Measurements from ENCODE around the gene ZNF135.

Gene ZNF135

GRCh38 chr19:58093071-58093470, 34.0 kb downstream of the ZNF135 start:
- Histone ChIP-seq H3K4me3 (ENCODE audit: severe bottlenecking) (no peak overlapping the region), H3K9me3 (ENCODE audit: severe bottlenecking) (peaks cover 11% of the 10 kb centered on the region), H3K27me3 (ENCODE audit: insufficient read depth, poor library complexity, severe bottlenecking) (no peaks in the 10 kb centered on the region), H3K36me3 (ENCODE audit: low read depth) (no peaks in the 10 kb centered on the region), H3K27ac (ENCODE audit: poor library complexity, severe bottlenecking) (no peak overlapping the region), H3K4me1 (ENCODE audit: insufficient read depth, poor library complexity, severe bottlenecking) (no peaks in the 10 kb centered on the region)
- DNase-seq (ENCODE audit: low spot score) (no peak), ATAC-seq (ENCODE audit: low read depth) (no peak)
- TF ChIP-seq CTCF (IDR thresholded peaks at IDR 0.05; ENCODE audit: poor library complexity, severe bottlenecking) = no peak

DNA sequence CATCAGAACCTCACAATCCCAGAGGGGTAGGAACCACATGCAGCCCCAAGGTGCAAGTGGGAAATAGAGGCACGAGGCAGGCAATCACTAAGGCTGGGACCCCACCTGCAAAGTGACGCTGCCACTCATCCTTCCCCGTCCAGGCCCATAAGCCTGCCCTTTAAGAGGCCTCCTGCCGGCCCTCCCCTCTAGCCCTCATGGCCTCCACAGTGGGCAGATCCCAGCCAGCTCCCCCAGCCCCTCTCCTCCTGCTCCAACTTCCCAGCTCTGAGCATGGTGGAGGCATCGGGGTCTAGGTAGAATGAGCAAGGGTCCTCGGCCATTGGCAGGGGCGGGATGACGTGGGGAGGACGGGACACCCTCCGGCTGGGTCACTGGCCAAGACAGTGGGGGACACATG, 36.2 kb downstream of the ZNF135 start:
- no peak for ATAC-seq (ENCODE audit: low read depth)
- no peak for TF ChIP-seq CTCF (IDR thresholded peaks at IDR 0.05; ENCODE audit: poor library complexity, severe bottlenecking)
- H3K4me1 ChIP-seq (ENCODE audit: insufficient read depth, poor library complexity, severe bottlenecking) = no peaks in the 10 kb centered on the region
- no peak for DNase-seq (ENCODE audit: low spot score)
- peaks cover 11% of the 10 kb centered on the region for H3K9me3 ChIP-seq (ENCODE audit: severe bottlenecking)
- H3K27me3 ChIP-seq (ENCODE audit: insufficient read depth, poor library complexity, severe bottlenecking) = no peaks in the 10 kb centered on the region
- no peaks in the 10 kb centered on the region for H3K36me3 ChIP-seq (ENCODE audit: low read depth)
- no peak overlapping the region for H3K27ac ChIP-seq (ENCODE audit: poor library complexity, severe bottlenecking)
- no peak overlapping the region for H3K4me3 ChIP-seq (ENCODE audit: severe bottlenecking)

GRCh38 chr19:58096884-58097283, 37.8 kb downstream of the ZNF135 start:
- peaks cover 15% of the 10 kb centered on the region for H3K9me3 ChIP-seq (ENCODE audit: severe bottlenecking)
- H3K4me1 ChIP-seq (ENCODE audit: insufficient read depth, poor library complexity, severe bottlenecking) = no peaks in the 10 kb centered on the region
- no peak for ATAC-seq (ENCODE audit: low read depth)
- no peak overlapping the region for H3K27ac ChIP-seq (ENCODE audit: poor library complexity, severe bottlenecking)
- no peak for TF ChIP-seq CTCF (IDR thresholded peaks at IDR 0.05; ENCODE audit: poor library complexity, severe bottlenecking)
- H3K4me3 ChIP-seq (ENCODE audit: severe bottlenecking) = no peak overlapping the region
- no peaks in the 10 kb centered on the region for H3K27me3 ChIP-seq (ENCODE audit: insufficient read depth, poor library complexity, severe bottlenecking)
- no peaks in the 10 kb centered on the region for H3K36me3 ChIP-seq (ENCODE audit: low read depth)
- DNase-seq (ENCODE audit: low spot score) = no peak

DNA sequence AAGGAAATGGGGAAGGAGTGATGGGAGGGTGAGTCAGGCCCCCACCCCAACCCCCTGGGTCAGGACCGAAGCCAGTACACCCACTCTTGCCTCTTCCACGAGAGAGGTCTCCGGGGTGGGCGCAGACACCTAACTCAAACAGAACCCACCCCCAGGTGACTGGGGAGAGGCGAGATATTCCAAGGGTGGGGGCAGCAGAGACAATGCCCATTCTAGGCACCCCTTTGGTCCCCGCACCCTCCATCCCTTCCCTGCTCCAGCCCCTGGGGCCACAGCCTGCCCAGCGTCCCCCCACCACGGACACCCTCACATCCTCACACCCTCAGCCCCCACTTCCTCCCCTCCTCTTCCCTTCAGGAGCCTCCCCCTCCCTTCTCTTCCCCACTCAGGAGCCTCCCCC, 38.3 kb downstream of the ZNF135 start:
- no peaks in the 10 kb centered on the region for H3K27me3 ChIP-seq (ENCODE audit: insufficient read depth, poor library complexity, severe bottlenecking)
- TF ChIP-seq CTCF (IDR thresholded peaks at IDR 0.05; ENCODE audit: poor library complexity, severe bottlenecking) = no peak
- DNase-seq (ENCODE audit: low spot score) = no peak
- no peak for ATAC-seq (ENCODE audit: low read depth)
- H3K27ac ChIP-seq (ENCODE audit: poor library complexity, severe bottlenecking) = no peak overlapping the region
- H3K36me3 ChIP-seq (ENCODE audit: low read depth) = no peaks in the 10 kb centered on the region
- no peaks in the 10 kb centered on the region for H3K4me1 ChIP-seq (ENCODE audit: insufficient read depth, poor library complexity, severe bottlenecking)
- H3K9me3 ChIP-seq (ENCODE audit: severe bottlenecking) = peaks cover 19% of the 10 kb centered on the region
- H3K4me3 ChIP-seq (ENCODE audit: severe bottlenecking) = peak overlapping the region; percentile 92

- peak within 1 kb of the TSS; percentile 92 for H3K4me3 ChIP-seq (ENCODE audit: severe bottlenecking)
- peaks cover 19% of the 10 kb centered on the region for H3K9me3 ChIP-seq (ENCODE audit: severe bottlenecking)
- H3K4me1 ChIP-seq (ENCODE audit: insufficient read depth, poor library complexity, severe bottlenecking) = no peaks in the 10 kb centered on the region
- H3K27me3 ChIP-seq (ENCODE audit: insufficient read depth, poor library complexity, severe bottlenecking) = no peaks in the 10 kb centered on the region
- peak; percentile 87 for DNase-seq (ENCODE audit: low spot score)
- no peak for TF ChIP-seq CTCF (IDR thresholded peaks at IDR 0.05; ENCODE audit: poor library complexity, severe bottlenecking)
- ATAC-seq (ENCODE audit: low read depth) = peak; percentile 98
- H3K27ac ChIP-seq (ENCODE audit: poor library complexity, severe bottlenecking) = no peak within 1 kb of the TSS
- H3K36me3 ChIP-seq (ENCODE audit: low read depth) = no peaks in the 10 kb centered on the region
Observed at GRCh38 chr19:58097781-58098681, 38.9 kb downstream of the ZNF135 start, which contains the start of gene ZSCAN18. TSS of gene ZSCAN18 (minus strand) at chr19:58098231. CDS start at chr19:58090267, 7,964 bp downstream.
